ENCODE data around the gene PDZD7. TPM values are rescaled to one million over a fixed set of nuclear protein-coding genes. Genes with fewer than 3 reads are reported as not detected.

Gene PDZD7
- total and polyA plus RNA-seq, 9 of the 15 experiments (the other 6 are each of a cell fraction or from before 2014, with no cell fraction given) = 0.04 to 0.24 (median 0.08) TPM; not detected in 3

- TF ChIP-seq MGA (IDR thresholded peaks at IDR 0.05) (peak; percentile 54; the same call in 1 of the 2 replicates), CTBP1 (IDR thresholded peaks at IDR 0.05; ENCODE audit: borderline replicate concordance) (peak; percentile 29; the same call in 1 of the 2 replicates), JUN (IDR thresholded peaks at IDR 0.05; ENCODE audit: borderline replicate concordance, low read depth, low read length) (no peak), JUN (CRISPR knock-in tag; IDR thresholded peaks at IDR 0.05; ENCODE audit: borderline replicate concordance) (peak; percentile 24; the same call in 1 of the 2 replicates), CLOCK (CRISPR knock-in tag; IDR thresholded peaks at IDR 0.05; ENCODE audit: borderline replicate concordance) (no peak), KAT8 (IDR thresholded peaks at IDR 0.05; ENCODE audit: low read depth) (no peak)
Observed at GRCh38 chr10:101018600-101019439, 12.1 kb downstream of the PDZD7 start (continued).
